ENCODE measurements around the gene PDE1A. TPM values are rescaled to one million over a fixed set of nuclear protein-coding genes. Genes with fewer than 3 reads are reported as not detected.

The PDE1A gene
- total RNA-seq, 1 donor from 2014 or later, result 3.0 TPM

- no peak for DNase-seq (ENCODE audit: low read depth in 2 of 2)
Measured at GRCh38 chr2:182208421-182208820, 218.4 kb downstream of the PDE1A start.

- no peak for DNase-seq (ENCODE audit: low read depth in 2 of 2)
Measured at GRCh38 chr2:182207049-182207746, 219.6 kb downstream of the PDE1A start.

- no peak for DNase-seq (ENCODE audit: low read depth in 2 of 2)
Measured at GRCh38 chr2:182197529-182197928, 229.3 kb downstream of the PDE1A start.

GRCh38 chr2:182193291-182193690, 233.5 kb downstream of the PDE1A start:
- no peak for DNase-seq (ENCODE audit: low read depth in 2 of 2)

GRCh38 chr2:182191061-182191460, 235.8 kb downstream of the PDE1A start:
- DNase-seq (ENCODE audit: low read depth in 2 of 2), result no peak

GRCh38 chr2:182187130-182187529, 239.7 kb downstream of the PDE1A start:
- no peak for DNase-seq (ENCODE audit: low read depth in 2 of 2)

GRCh38 chr2:182186132-182186735, 240.6 kb downstream of the PDE1A start:
- peak; percentile 37 to 53 for DNase-seq (ENCODE audit: low read depth in 2 of 2)

GRCh38 chr2:182182436-182182835, 244.4 kb downstream of the PDE1A start:
- peak; percentile 51 to 87 for DNase-seq (ENCODE audit: low read depth in 2 of 2)

- no peak for DNase-seq (ENCODE audit: low read depth in 2 of 2)
Measured at GRCh38 chr2:182181381-182181780, 245.5 kb downstream of the PDE1A start.

- no peak for DNase-seq (ENCODE audit: low read depth in 2 of 2)
Measured at GRCh38 chr2:182179176-182179575, 247.7 kb downstream of the PDE1A start.

GRCh38 chr2:182173944-182174622, 252.8 kb downstream of the PDE1A start:
- no peak for DNase-seq (ENCODE audit: low read depth in 2 of 2)

- DNase-seq (ENCODE audit: low read depth in 2 of 2), result no peak
Measured at GRCh38 chr2:182170341-182170740, 256.5 kb downstream of the PDE1A start.

- no peak for DNase-seq (ENCODE audit: low read depth in 2 of 2)
Measured at GRCh38 chr2:182167882-182168281, 259.0 kb downstream of the PDE1A start.

- DNase-seq (ENCODE audit: low read depth in 2 of 2), result no peak
Measured at GRCh38 chr2:182166841-182167240, 260.0 kb downstream of the PDE1A start.

- DNase-seq (ENCODE audit: low read depth in 2 of 2), result no peak
Measured at GRCh38 chr2:182166406-182166805, 260.4 kb downstream of the PDE1A start.

GRCh38 chr2:182165202-182165601, 261.6 kb downstream of the PDE1A start:
- no peak for DNase-seq (ENCODE audit: low read depth in 2 of 2)

- DNase-seq (ENCODE audit: low read depth in 2 of 2), result no peak
Measured at GRCh38 chr2:182164686-182165085, 262.1 kb downstream of the PDE1A start.

GRCh38 chr2:182163878-182164277, 263.0 kb downstream of the PDE1A start:
- DNase-seq (ENCODE audit: low read depth in 2 of 2), result no peak

- no peak for DNase-seq (ENCODE audit: low read depth in 2 of 2)
Measured at GRCh38 chr2:182148344-182148743, 278.5 kb downstream of the PDE1A start.

- peak in 1 of 2 donors; percentile 72 for DNase-seq (ENCODE audit: low read depth in 2 of 2)
Measured at GRCh38 chr2:182144776-182145165, 282.1 kb downstream of the PDE1A start.

GRCh38 chr2:182144041-182144775, 282.6 kb downstream of the PDE1A start:
- DNase-seq (ENCODE audit: low read depth in 2 of 2), result peak in 1 of 2 donors; percentile 34

GRCh38 chr2:182142062-182142461, 284.8 kb downstream of the PDE1A start:
- DNase-seq (ENCODE audit: low read depth in 2 of 2), result peak in 1 of 2 donors; percentile 37
